Uterus (tissue), 2 donors: ENCODE measurements around the gene CLASP2.

Source experiments
- CTCF ChIP-seq, 4 experiments: fragments of 200-600 bp in 2 of 4; fragments of 450-650 bp in 2 of 4; sonication (generic) in 2 of 4; IDR thresholded peaks; one replicate each; pipeline ENCODE4 v1.5.1; 2016 to 2019; ENCODE audit warnings: antibody characterized with exemption in 4 of 4, mild to moderate bottlenecking in 2 of 4, moderate library complexity in 1 of 4
- POLR2A ChIP-seq, 2 donors: fragments of 450-650 bp; IDR thresholded peaks; one replicate each; pipeline ENCODE4 v1.6.1; 2016; ENCODE audit warnings: antibody characterized with exemption in 2 of 2, mild to moderate bottlenecking in 1 of 2, moderate library complexity in 1 of 2

GRCh38 chr3:33575311-33575710, 142.7 kb downstream of the CLASP2 start:
- TF ChIP-seq CTCF (IDR thresholded peaks at IDR 0.05) = no peak
- TF ChIP-seq POLR2A (IDR thresholded peaks at IDR 0.05) = no peak
